ENCODE data around the gene PROC. TPM values are rescaled to one million over a fixed set of nuclear protein-coding genes. Genes with fewer than 3 reads are reported as not detected.

The PROC gene
- total RNA-seq, 1 experiment from 2014 or later: 6.4 TPM

GRCh38 chr2:127392828-127393578 is 25.2 kb upstream of the PROC start:
- no peak for TF ChIP-seq CTCF (IDR thresholded peaks at IDR 0.05; ENCODE audit: insufficient read depth in 1 of 2, low read depth in 1 of 2, low read length in 1 of 2, severe bottlenecking in 1 of 2, unreplicated experiment in 1 of 2)
- H3K4me1 Mint-ChIP-seq (ENCODE audit: low read depth, unreplicated experiment): peaks cover 32% of the 10 kb centered on the region
- ChIA-PET POLR2A (no interaction called here), CTCF (interaction anchor here (0.6 kb wide), 1 partner anchor 12 kb away, joined by 4 read pairs; no protein-coding TSS in a partner anchor)
- no peak for DNase-seq
- no TSS peak for BruUV-seq (replicated peaks)
- Histone ChIP-seq H3K4me3 (ENCODE audit: low read depth, low read length) (no peak overlapping the region), H3K9me3 (no peaks in the 10 kb centered on the region), H3K4me1 (peaks cover 10% of the 10 kb centered on the region), H3K27me3 (replicated peaks; ENCODE audit: control insufficient read depth, insufficient read depth, low read length) (no peaks in the 10 kb centered on the region), H3K36me3 (ENCODE audit: control insufficient read depth, insufficient read depth, low read length) (no peaks in the 10 kb centered on the region)
- intact Hi-C loops (cut with micrococcal nuclease; ENCODE audit: unreplicated experiment): no loop called here
- H3K36me3 Mint-ChIP-seq (ENCODE audit: insufficient read depth, unreplicated experiment): peaks cover 9% of the 10 kb centered on the region
- no peak overlapping the region for H3K4me3 Mint-ChIP-seq (ENCODE audit: unreplicated experiment)
- H3K9me3 Mint-ChIP-seq (ENCODE audit: unreplicated experiment): no peaks in the 10 kb centered on the region
- H3K27me3 Mint-ChIP-seq (ENCODE audit: insufficient read depth, unreplicated experiment): no peaks in the 10 kb centered on the region
- no peak overlapping the region for H3K27ac Mint-ChIP-seq (ENCODE audit: unreplicated experiment)

GRCh38 chr2:127394492-127394891 is 23.7 kb upstream of the PROC start:
- H3K4me3 Mint-ChIP-seq (ENCODE audit: unreplicated experiment): no peak overlapping the region
- H3K27me3 ChIP-seq (replicated peaks; ENCODE audit: control insufficient read depth, insufficient read depth, low read length): no peaks in the 10 kb centered on the region
- H3K4me3 ChIP-seq (ENCODE audit: low read depth, low read length): no peak overlapping the region
- no TSS peak for BruUV-seq (replicated peaks)
- H3K4me1 ChIP-seq: peaks cover 7% of the 10 kb centered on the region
- TF ChIP-seq CTCF (IDR thresholded peaks at IDR 0.05; ENCODE audit: insufficient read depth in 1 of 2, low read depth in 1 of 2, low read length in 1 of 2, severe bottlenecking in 1 of 2, unreplicated experiment in 1 of 2): no peak
- intact Hi-C loops (cut with micrococcal nuclease; ENCODE audit: unreplicated experiment): no loop called here
- ChIA-PET POLR2A (no interaction called here), CTCF (no interaction called here)
- no peaks in the 10 kb centered on the region for H3K27me3 Mint-ChIP-seq (ENCODE audit: insufficient read depth, unreplicated experiment)
- H3K27ac Mint-ChIP-seq (ENCODE audit: unreplicated experiment): no peak overlapping the region
- H3K36me3 Mint-ChIP-seq (ENCODE audit: insufficient read depth, unreplicated experiment): peaks cover 4% of the 10 kb centered on the region
- H3K4me1 Mint-ChIP-seq (ENCODE audit: low read depth, unreplicated experiment): peaks cover 25% of the 10 kb centered on the region
- no peaks in the 10 kb centered on the region for H3K9me3 Mint-ChIP-seq (ENCODE audit: unreplicated experiment)
- no peaks in the 10 kb centered on the region for H3K9me3 ChIP-seq
- no peaks in the 10 kb centered on the region for H3K36me3 ChIP-seq (ENCODE audit: control insufficient read depth, insufficient read depth, low read length)
- no peak for DNase-seq

- CTCF ChIA-PET: no interaction called here
- no TSS peak for BruUV-seq (replicated peaks)
- H3K4me1 ChIP-seq: peaks cover 15% of the 10 kb centered on the region
- Mint-ChIP-seq H3K27ac (ENCODE audit: unreplicated experiment) (no peak overlapping the region), H3K9me3 (ENCODE audit: unreplicated experiment) (no peaks in the 10 kb centered on the region), H3K27me3 (ENCODE audit: insufficient read depth, unreplicated experiment) (no peaks in the 10 kb centered on the region), H3K4me3 (ENCODE audit: unreplicated experiment) (no peak overlapping the region), H3K36me3 (ENCODE audit: insufficient read depth, unreplicated experiment) (peaks cover 4% of the 10 kb centered on the region), H3K4me1 (ENCODE audit: low read depth, unreplicated experiment) (peaks cover 19% of the 10 kb centered on the region)
- POLR2A ChIA-PET: no interaction called here
- TF ChIP-seq CTCF (IDR thresholded peaks at IDR 0.05; ENCODE audit: insufficient read depth in 1 of 2, low read depth in 1 of 2, low read length in 1 of 2, severe bottlenecking in 1 of 2, unreplicated experiment in 1 of 2): no peak
- DNase-seq: no peak
- H3K27me3 ChIP-seq (replicated peaks; ENCODE audit: control insufficient read depth, insufficient read depth, low read length): no peaks in the 10 kb centered on the region
- intact Hi-C loops (cut with micrococcal nuclease; ENCODE audit: unreplicated experiment): no loop called here
- no peak overlapping the region for H3K4me3 ChIP-seq (ENCODE audit: low read depth, low read length)
- H3K36me3 ChIP-seq (ENCODE audit: control insufficient read depth, insufficient read depth, low read length): no peaks in the 10 kb centered on the region
- no peaks in the 10 kb centered on the region for H3K9me3 ChIP-seq
Measured at GRCh38 chr2:127397568-127398238, 20.5 kb upstream of the PROC start.

Measured in Caco-2 (cell line).